SIG-M5 (cell line): ENCODE data around the gene ADRM1.

Experiments
- DNase-seq: peaks from one replicate; lab custom pipeline; 2025; lab: John Stamatoyannopoulos, UW

The ADRM1 gene

GRCh38 chr20:62302341-62303061 is at the start of gene ADRM1:
Gene ADRM1 (plus strand): TSS chr20:62302997. CDS start chr20:62303569, 572 bp downstream.
- DNase-seq: peak; percentile 78

GRCh38 chr20:62253398-62253797 is 49.4 kb upstream of the ADRM1 start:
- DNase-seq: no peak

GRCh38 chr20:62254021-62254724 is 48.6 kb upstream of the ADRM1 start:
- DNase-seq: no peak

GRCh38 chr20:62255976-62256375 is 46.8 kb upstream of the ADRM1 start:
- no peak for DNase-seq

- DNase-seq: no peak
Observed at GRCh38 chr20:62258499-62259293, 44.1 kb upstream of the ADRM1 start.

- DNase-seq: no peak
Observed at GRCh38 chr20:62259294-62259565, 43.6 kb upstream of the ADRM1 start.

GRCh38 chr20:62262064-62262463 is 40.7 kb upstream of the ADRM1 start:
- DNase-seq: no peak

GRCh38 chr20:62263396-62263795 is 39.4 kb upstream of the ADRM1 start:
- no peak for DNase-seq

- DNase-seq: no peak
Observed at GRCh38 chr20:62265365-62265764, 37.4 kb upstream of the ADRM1 start.

- no peak for DNase-seq
Observed at GRCh38 chr20:62266340-62266739, 36.5 kb upstream of the ADRM1 start.

GRCh38 chr20:62266851-62267250 is 35.9 kb upstream of the ADRM1 start:
- DNase-seq: no peak

- no peak for DNase-seq
Observed at GRCh38 chr20:62267543-62267942, 35.3 kb upstream of the ADRM1 start.

GRCh38 chr20:62268228-62268900 is 34.4 kb upstream of the ADRM1 start:
- no peak for DNase-seq

GRCh38 chr20:62269378-62269777 is 33.4 kb upstream of the ADRM1 start:
- no peak for DNase-seq

- no peak for DNase-seq
Observed at GRCh38 chr20:62269871-62270270, 32.9 kb upstream of the ADRM1 start.

- no peak for DNase-seq
Observed at GRCh38 chr20:62272200-62272599, 30.6 kb upstream of the ADRM1 start.

GRCh38 chr20:62273416-62273815 is 29.4 kb upstream of the ADRM1 start:
- no peak for DNase-seq

- DNase-seq: no peak
Observed at GRCh38 chr20:62274332-62274950, 28.4 kb upstream of the ADRM1 start.

GRCh38 chr20:62275219-62275618 is 27.6 kb upstream of the ADRM1 start:
- no peak for DNase-seq

GRCh38 chr20:62276439-62276838 is 26.4 kb upstream of the ADRM1 start:
- DNase-seq: no peak

GRCh38 chr20:62277253-62277652 is 25.5 kb upstream of the ADRM1 start:
- no peak for DNase-seq

GRCh38 chr20:62280303-62280702 is 22.5 kb upstream of the ADRM1 start:
- no peak for DNase-seq
